Pancreas (tissue), 10 donors: ENCODE data around the gene MIPEP. TPM values are rescaled to one million over a fixed set of nuclear protein-coding genes. Genes with fewer than 3 reads are reported as not detected.
"Not testable (repeated sequence)": the region's sequence is repeated elsewhere in the genome, so short reads cannot be mapped to it uniquely, and the experiment has no call there.

Experiments
- ATAC-seq, 4 donors: fragments of 200-7000 bp; cut with Tn5 transposase; one replicate each; pipeline versions ENCODE4 v1.8.0 to v1.9.1; 2020; ENCODE audit warnings: mild to moderate bottlenecking in 4 of 4, moderate library complexity in 4 of 4
- DNase-seq, 6 donors: peaks; one replicate each; pipeline ENCODE4 v3.0.0-alpha.2; 2020
- FAIRE-seq: peaks from 2 replicates; lab custom pipeline; 2012; peaks lifted over from hg19 to GRCh38; lab: Jason Lieb, UNC
- H3K27ac ChIP-seq, 4 donors: fragments of 200-600 bp; sonication (generic); 1 replicate in 3 of 4; 2 replicates in 1 of 4; pipeline versions ENCODE4 v1.5.0 to v1.8.0; 2020
- H3K27me3 ChIP-seq, 4 donors: fragments of 200-600 bp; one replicate each; pipeline ENCODE4 v1.8.0; 2021
- H3K36me3 ChIP-seq, 3 donors: fragments of 200-600 bp; sonication (generic) in 1 of 3; one replicate each; pipeline versions ENCODE4 v1.5.0 to v1.8.0; 2020 to 2021
- H3K4me1 ChIP-seq, 3 donors: fragments of 200-600 bp; one replicate each; pipeline ENCODE4 v1.8.0; 2021
- H3K4me3 ChIP-seq, 4 donors: fragments of 200-600 bp; sonication (generic) in 2 of 4; one replicate each; pipeline versions ENCODE4 v1.5.0 to v1.8.0; 2020 to 2021
- H3K9me3 ChIP-seq, 4 donors: fragments of 200-600 bp; one replicate each; pipeline ENCODE4 v1.8.0; 2021
- CTCF ChIP-seq, 4 donors: fragments of 200-600 bp; sonication (generic) in 3 of 4; IDR thresholded peaks; one replicate each; pipeline versions ENCODE4 v1.5.0 to v1.8.0; 2021; ENCODE audit warnings: antibody characterized with exemption in 4 of 4
- WGBS, 2 donors: extraction: QIAGEN DNeasy Blood & Tissue Kit; methylation state at CpG; one replicate each; pipeline ENCODE4 v1.1.7; 2013; 5-methylcytosine and 5-hydroxymethylcytosine counted together
- intact Hi-C, 3 donors: fragments of 100-400 bp; cut with DNase I; formaldehyde crosslinking; loops; one replicate each; pipeline versions ENCODE4 v1.11.1 to v1.14.2; 2022
- polyA plus RNA-seq, 2 donors: library from polyadenylated mRNA; stranded (reverse); fragments of 200-250 nt; gene quantifications; one replicate each; pipeline ENCODE4 v1.2.3, GENCODE V29; 2013
- total RNA-seq, 6 donors: library from RNA; stranded (reverse); fragmentation: NEBNext Ultra II Directional in 4 of 6; extraction: Animal tissue kit (Norgen Biotek cat#: 25700) in 4 of 6; gene quantifications; one replicate each; pipeline versions ENCODE4 v1.2.1 to v1.2.4, GENCODE V29; 2021 to 2023
- donor health status: healthy with polysubstance abuse.
- donor health status: DM: no; HTN: no; CAD: no; lungs with moderate emphysema.
- donor health status: DM: no; HTN: no; CAD: no.
- donor health status: control.
- donor health status: control.
- donor health status: Bipolar disorder and iron deficiency.
- donor health status: DM: yes; HTN: yes; CAD: no.
- donor health status: DM: no; HTN: no; CAD: no.
- donor health status: DM: no; HTN: no; CAD: no.
- donor health status: DM: yes; HTN: yes; CAD: no.

Gene MIPEP
- total and polyA plus RNA-seq, 8 donors: 8.0 to 12.8 (median 10.6) TPM

- Histone ChIP-seq H3K27ac (no peak overlapping the region), H3K27me3 (no peaks in the 10 kb centered on the region), H3K9me3 (no peaks in the 10 kb centered on the region), H3K4me3 (no peak overlapping the region), H3K4me1 (peaks cover 0 to 26% (median 6%) of the 10 kb centered on the region in 3 donors), H3K36me3 (no peaks in the 10 kb centered on the region)
- 91 to 92% methylated on average over 8 of the region's 8 CpGs for WGBS, 2 donors
- FAIRE-seq (no peak), DNase-seq (no peak), ATAC-seq (no peak)
- no peak for TF ChIP-seq CTCF (IDR thresholded peaks at IDR 0.05)
- intact Hi-C loops: no loop called here
Observed at GRCh38 chr13:23750383-23751121, 138.6 kb downstream of the MIPEP start.

GRCh38 chr13:23749288-23749873 is 139.8 kb downstream of the MIPEP start:
- no peak for FAIRE-seq
- 87 to 88% methylated on average over 8 of the region's 8 CpGs for WGBS, 2 donors
- no peak for ATAC-seq
- no peak for TF ChIP-seq CTCF (IDR thresholded peaks at IDR 0.05)
- Histone ChIP-seq H3K36me3 (no peaks in the 10 kb centered on the region), H3K9me3 (no peaks in the 10 kb centered on the region), H3K4me1 (peaks cover 5 to 25% (median 8%) of the 10 kb centered on the region in 3 donors), H3K27ac (no peak overlapping the region), H3K27me3 (no peaks in the 10 kb centered on the region), H3K4me3 (no peak overlapping the region)
- intact Hi-C loops: no loop called here
- DNase-seq: no peak

- no peaks in the 10 kb centered on the region for H3K27me3 ChIP-seq
- FAIRE-seq (no peak), DNase-seq (no peak), ATAC-seq (no peak)
- intact Hi-C loops: no loop called here
- 73 to 77% methylated on average over 7 of the region's 7 CpGs for WGBS, 2 donors
- no peak overlapping the region for H3K27ac ChIP-seq
- H3K36me3 ChIP-seq: no peaks in the 10 kb centered on the region
- H3K4me3 ChIP-seq: no peak overlapping the region
- no peaks in the 10 kb centered on the region for H3K9me3 ChIP-seq
- H3K4me1 ChIP-seq: peaks cover 8 to 17% (median 12%) of the 10 kb centered on the region in 3 donors
- no peak for TF ChIP-seq CTCF (IDR thresholded peaks at IDR 0.05)
Observed at GRCh38 chr13:23748109-23748990, 140.8 kb downstream of the MIPEP start.

- H3K36me3 ChIP-seq, H3K9me3 ChIP-seq, DNase-seq, intact Hi-C loops, H3K4me3 ChIP-seq, H3K27ac ChIP-seq, FAIRE-seq, H3K27me3 ChIP-seq: not testable (repeated sequence)
- peak in 1 of 4 donors; percentile 63 for ATAC-seq
- peaks cover 8 to 15% (median 8%) of the 10 kb centered on the region in 3 donors for H3K4me1 ChIP-seq
- 94 to 96% methylated on average over 5 of the region's 5 CpGs for WGBS, 2 donors
Observed at GRCh38 chr13:23746141-23746540, 143.1 kb downstream of the MIPEP start.

GRCh38 chr13:23744315-23744714 is 144.9 kb downstream of the MIPEP start:
- no peak for FAIRE-seq
- peak overlapping the region in 1 of 4 donors; percentile 13 for H3K27ac ChIP-seq
- no peaks in the 10 kb centered on the region for H3K27me3 ChIP-seq
- peaks cover 8 to 21% (median 8%) of the 10 kb centered on the region in 3 donors for H3K4me1 ChIP-seq
- no peak for DNase-seq
- intact Hi-C loops: no loop called here
- H3K4me3 ChIP-seq: no peak overlapping the region
- H3K36me3 ChIP-seq: no peaks in the 10 kb centered on the region
- no peaks in the 10 kb centered on the region for H3K9me3 ChIP-seq
- no peak for TF ChIP-seq CTCF (IDR thresholded peaks at IDR 0.05)
- peak; percentile 24 to 76 (median 47) for ATAC-seq
